ENCODE results near the gene PIK3CB. TPM values are rescaled to one million over a fixed set of nuclear protein-coding genes. Genes with fewer than 3 reads are reported as not detected.
A peak's percentile ranks its signal among the peaks of the same experiment; 100 is the strongest.

Gene PIK3CB
- total RNA-seq, 1 experiment from 2014 or later: 35.6 TPM

GRCh38 chr3:138818185-138818860 is 16.4 kb downstream of the PIK3CB start:
- Histone ChIP-seq H3K27me3 (ENCODE audit: insufficient read depth, low read length) (no peaks in the 10 kb centered on the region), H4K5ac (ENCODE audit: insufficient read length, low read depth, low read length) (no peak overlapping the region), H3K14ac (ENCODE audit: insufficient read depth, low read length) (no peak overlapping the region), H4K8ac (replicated peaks; ENCODE audit: insufficient read length, low read depth, low read length) (no peak overlapping the region), H3K27ac (ENCODE audit: insufficient read length, low read depth, low read length) (no peak overlapping the region), H3K4me2 (ENCODE audit: insufficient read depth, insufficient read length, low read length) (no peak overlapping the region), H3K23me2 (ENCODE audit: insufficient read length, low read depth, low read length, poor library complexity, severe bottlenecking) (no peaks in the 10 kb centered on the region), H2BK12ac (ENCODE audit: insufficient read length, low read depth, low read length) (no peak overlapping the region), H2AFZ (ENCODE audit: low read length) (no peak overlapping the region), H4K20me1 (ENCODE audit: control insufficient read depth, insufficient read depth, insufficient read length) (no peaks in the 10 kb centered on the region), H3K56ac (ENCODE audit: insufficient read length, low read depth, low read length) (no peak overlapping the region), H4K91ac (ENCODE audit: insufficient read length, low read depth, low read length) (no peak overlapping the region), H3K18ac (ENCODE audit: insufficient read length, low read depth, low read length) (no peak overlapping the region), H2BK120ac (ENCODE audit: low read depth, low read length, poor library complexity, severe bottlenecking) (no peak overlapping the region), H3K79me1 (ENCODE audit: insufficient read depth, low read depth, low read length, poor library complexity, severe bottlenecking) (peaks cover 2% of the 10 kb centered on the region), H3T11ph (ENCODE audit: low read length) (no peak overlapping the region), H2AK5ac (ENCODE audit: insufficient read length, low read length) (no peak overlapping the region), H3K23ac (ENCODE audit: insufficient read length, low read depth, low read length) (no peak overlapping the region), H3K4me1 (ENCODE audit: insufficient read depth, low read length) (no peaks in the 10 kb centered on the region), H3K9ac (ENCODE audit: extremely low read depth, insufficient read length, low read length) (no peak overlapping the region), H3K9me3 (ENCODE audit: control insufficient read depth, low read depth, low read length) (no peaks in the 10 kb centered on the region), H3K79me2 (ENCODE audit: insufficient read depth, low read length) (peaks cover 5% of the 10 kb centered on the region; the same call in 1 of the 2 replicates), H2BK5ac (ENCODE audit: insufficient read length, low read length) (no peak overlapping the region), H2BK20ac (ENCODE audit: low read depth, low read length, poor library complexity, severe bottlenecking) (no peak overlapping the region), H2BK15ac (ENCODE audit: low read depth, low read length) (no peak overlapping the region), H3K4ac (ENCODE audit: low read depth, low read length) (no peak overlapping the region)
- peaks cover 0 to 17% (median 6%) of the 10 kb centered on the region in 3 experiments; a peak in 5 of 7 replicates for H3K36me3 Mint-ChIP-seq (ENCODE audit: insufficient read depth in 1 of 3, low read depth in 3 of 3)
- H3K4me3 Mint-ChIP-seq: no peak overlapping the region
- peak overlapping the region in 2 of 3 experiments; percentile 29 to 42; a peak in 5 of 7 replicates for H3K27ac Mint-ChIP-seq
- H3K4me1 Mint-ChIP-seq: peaks cover 5 to 13% of the 10 kb centered on the region in 2 experiments
- no peaks in the 10 kb centered on the region for H3K9me3 Mint-ChIP-seq
- WGBS (ENCODE audit: extremely low coverage, insufficient read length, low lambda C conversion rate): no CpG with 5 or more reads among the region's 1 CpG
- no peak for DNase-seq
- TF ChIP-seq CTCF (conservative IDR thresholded peaks at IDR 0.05): no peak
- H3K27me3 Mint-ChIP-seq (ENCODE audit: low read depth): no peaks in the 10 kb centered on the region
